Ishikawa (cell line): ENCODE measurements around the gene SLC35E3.

Experiments used
- CEBPB ChIP-seq: IDR thresholded peaks from 2 replicates; pipeline ENCODE4 v1.6.1; 2012
- CREB1 ChIP-seq: IDR thresholded peaks from 2 replicates; pipeline ENCODE4 v1.6.1; 2012; ENCODE audit warnings: low read depth
- EGR1 ChIP-seq: IDR thresholded peaks from 2 replicates; pipeline ENCODE4 v1.6.1; 2012
- EP300 ChIP-seq: IDR thresholded peaks from 2 replicates; pipeline ENCODE4 v1.6.1; 2012; ENCODE audit warnings: borderline replicate concordance
- FOXM1 ChIP-seq: IDR thresholded peaks from 2 replicates; pipeline ENCODE4 v1.6.1; 2012; ENCODE audit warnings: low read depth, borderline replicate concordance
- NFIC ChIP-seq: IDR thresholded peaks from 2 replicates; pipeline ENCODE4 v1.6.1; 2012
- RAD21 ChIP-seq: IDR thresholded peaks from 2 replicates; pipeline ENCODE4 v1.6.1; 2012; ENCODE audit warnings: low read depth
- REST ChIP-seq: IDR thresholded peaks from 2 replicates; pipeline ENCODE4 v1.6.1; 2012; ENCODE audit warnings: low read depth, mild to moderate bottlenecking
- TAF1 ChIP-seq: IDR thresholded peaks from 2 replicates; pipeline ENCODE4 v1.6.1; 2012; ENCODE audit warnings: low read depth, mild to moderate bottlenecking
- TCF12 ChIP-seq: IDR thresholded peaks from 2 replicates; pipeline ENCODE4 v1.6.1; 2012; ENCODE audit warnings: low read depth
- TEAD4 ChIP-seq: IDR thresholded peaks from 2 replicates; pipeline ENCODE4 v1.6.1; 2012
- USF1 ChIP-seq: IDR thresholded peaks from 2 replicates; pipeline ENCODE4 v1.6.1; 2012
- YY1 ChIP-seq: IDR thresholded peaks from 2 replicates; pipeline ENCODE4 v1.6.1; 2012; ENCODE audit warnings: low read depth
- ZBTB7A ChIP-seq: IDR thresholded peaks from 2 replicates; pipeline ENCODE4 v1.6.1; 2012; ENCODE audit warnings: low read depth
- TF ChIP-seq, protein P1 (sequence below): IDR thresholded peaks from 2 replicates; pipeline ENCODE4 v1.6.1; 2012

Gene SLC35E3

GRCh38 chr12:68792952-68793351 is 47.0 kb downstream of the SLC35E3 start:
- TF ChIP-seq USF1: no peak
- no peak for TF ChIP-seq ZBTB7A
- TF ChIP-seq EP300: no peak
- TF ChIP-seq TAF1: no peak
- TF ChIP-seq YY1: no peak
- TF ChIP-seq CREB1: no peak
- no peak for TF ChIP-seq FOXM1
- TF ChIP-seq, protein P1, sequence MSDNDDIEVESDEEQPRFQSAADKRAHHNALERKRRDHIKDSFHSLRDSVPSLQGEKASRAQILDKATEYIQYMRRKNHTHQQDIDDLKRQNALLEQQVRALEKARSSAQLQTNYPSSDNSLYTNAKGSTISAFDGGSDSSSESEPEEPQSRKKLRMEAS: no peak
- TF ChIP-seq NFIC: no peak
- TF ChIP-seq EGR1: no peak
- no peak for TF ChIP-seq TEAD4
- no peak for TF ChIP-seq RAD21
- TF ChIP-seq TCF12: no peak
- no peak for TF ChIP-seq CEBPB
- TF ChIP-seq REST: no peak

- TF ChIP-seq USF1 (no peak), FOXM1 (no peak), ZBTB7A (no peak), REST (no peak), TCF12 (no peak), TEAD4 (no peak), NFIC (no peak), CREB1 (no peak), EGR1 (no peak), CEBPB (no peak), YY1 (no peak), EP300 (no peak), RAD21 (no peak), TAF1 (no peak)
- TF ChIP-seq, protein P1: no peak
Measured at GRCh38 chr12:68793436-68793835, 47.5 kb downstream of the SLC35E3 start.

GRCh38 chr12:68793975-68794652 is 48.1 kb downstream of the SLC35E3 start:
- TF ChIP-seq FOXM1 (no peak), TCF12 (no peak), USF1 (no peak), EGR1 (no peak), NFIC (no peak), CEBPB (no peak), ZBTB7A (no peak), TAF1 (no peak), REST (no peak), CREB1 (no peak), TEAD4 (no peak), EP300 (no peak), YY1 (no peak), RAD21 (no peak)
- TF ChIP-seq, protein P1: no peak
